ENCODE measurements around the gene CLDN4.

DNA sequence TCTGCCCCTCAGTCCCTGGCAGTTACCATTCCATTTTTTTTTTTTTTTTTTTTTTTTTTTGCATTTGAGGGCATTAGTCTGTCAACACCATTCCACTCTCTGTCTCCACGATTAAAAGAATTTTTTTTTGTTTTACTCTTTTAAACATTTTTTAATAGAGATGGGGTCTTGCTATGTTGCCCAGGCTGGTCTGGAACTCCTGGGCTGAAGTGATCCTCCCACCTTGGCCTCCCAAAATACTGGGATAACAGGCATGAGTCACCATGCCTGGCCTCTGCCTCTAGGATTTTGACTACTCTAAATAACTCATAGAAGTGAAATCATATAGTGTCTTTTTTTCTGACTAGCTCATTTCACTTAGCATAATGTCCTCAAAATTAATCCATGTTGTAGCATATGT lies 44.2 kb upstream of the CLDN4 start:
- TF ChIP-seq CTCF (IDR thresholded peaks at IDR 0.05) (no peak), ZFX (IDR thresholded peaks at IDR 0.05; ENCODE audit: borderline replicate concordance) (no peak)
